ENCODE measurements around the gene GSE1. TPM values are rescaled to one million over a fixed set of nuclear protein-coding genes. Genes with fewer than 3 reads are reported as not detected.

Gene GSE1
- total RNA-seq, 1 experiment from 2014 or later: 124 TPM

DNA sequence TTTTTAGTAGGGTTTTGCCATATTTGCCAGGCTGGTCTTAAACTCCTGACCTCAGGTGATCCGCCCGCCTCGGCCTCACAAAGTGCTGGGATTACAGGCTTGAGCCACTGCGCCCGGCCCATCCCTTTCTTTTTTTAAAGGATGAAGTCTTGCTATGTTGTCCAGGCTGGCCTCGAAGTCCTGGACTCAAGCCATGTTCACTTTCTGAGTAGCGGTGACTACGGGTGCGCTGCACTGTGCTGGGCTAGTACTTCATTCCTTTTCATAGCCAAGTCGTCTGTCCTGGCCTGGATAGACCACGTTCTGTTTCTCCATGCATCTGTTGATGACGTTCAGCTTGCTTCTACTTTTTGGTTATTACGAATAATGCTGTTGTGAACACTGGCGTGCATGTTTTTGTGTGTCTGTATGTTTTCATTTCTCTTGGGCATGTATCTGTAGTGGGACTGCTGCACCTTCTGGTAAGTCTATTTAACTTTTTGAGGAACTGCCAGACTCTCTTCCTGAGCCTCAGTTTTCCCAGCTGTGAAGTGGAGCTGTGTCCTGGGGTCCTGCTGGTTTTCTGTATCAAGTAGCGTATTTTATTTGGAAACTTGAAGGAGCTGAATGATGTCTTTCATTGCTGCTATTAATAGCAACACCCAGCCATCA is 40.0 kb upstream of the GSE1 start:
- H3K9me3 Mint-ChIP-seq: peaks cover 7% of the 10 kb centered on the region; the same call in 1 of the 2 replicates
- ChIA-PET CTCF (interaction anchor here (0.6 to 2.2 kb wide), 10 partner anchors 9 to 157 kb away, joined by 3 to 15 read pairs (median 4); no protein-coding TSS in a partner anchor), POLR2A (no interaction called here)
- TF ChIP-seq, protein P1, sequence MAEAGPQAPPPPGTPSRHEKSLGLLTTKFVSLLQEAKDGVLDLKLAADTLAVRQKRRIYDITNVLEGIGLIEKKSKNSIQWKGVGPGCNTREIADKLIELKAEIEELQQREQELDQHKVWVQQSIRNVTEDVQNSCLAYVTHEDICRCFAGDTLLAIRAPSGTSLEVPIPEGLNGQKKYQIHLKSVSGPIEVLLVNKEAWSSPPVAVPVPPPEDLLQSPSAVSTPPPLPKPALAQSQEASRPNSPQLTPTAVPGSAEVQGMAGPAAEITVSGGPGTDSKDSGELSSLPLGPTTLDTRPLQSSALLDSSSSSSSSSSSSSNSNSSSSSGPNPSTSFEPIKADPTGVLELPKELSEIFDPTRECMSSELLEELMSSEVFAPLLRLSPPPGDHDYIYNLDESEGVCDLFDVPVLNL (CRISPR knock-in tag; IDR thresholded peaks at IDR 0.05; ENCODE audit: borderline replicate concordance, low read depth): no peak
- TF ChIP-seq, protein P2, sequence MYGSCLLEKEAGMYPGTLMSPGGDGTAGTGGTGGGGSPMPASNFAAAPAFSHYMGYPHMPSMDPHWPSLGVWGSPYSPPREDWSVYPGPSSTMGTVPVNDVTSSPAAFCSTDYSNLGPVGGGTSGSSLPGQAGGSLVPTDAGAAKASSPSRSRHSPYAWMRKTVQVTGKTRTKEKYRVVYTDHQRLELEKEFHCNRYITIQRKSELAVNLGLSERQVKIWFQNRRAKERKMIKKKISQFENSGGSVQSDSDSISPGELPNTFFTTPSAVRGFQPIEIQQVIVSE (CRISPR knock-in tag; IDR thresholded peaks at IDR 0.05; ENCODE audit: borderline replicate concordance): no peak
- TF ChIP-seq, protein P3, sequence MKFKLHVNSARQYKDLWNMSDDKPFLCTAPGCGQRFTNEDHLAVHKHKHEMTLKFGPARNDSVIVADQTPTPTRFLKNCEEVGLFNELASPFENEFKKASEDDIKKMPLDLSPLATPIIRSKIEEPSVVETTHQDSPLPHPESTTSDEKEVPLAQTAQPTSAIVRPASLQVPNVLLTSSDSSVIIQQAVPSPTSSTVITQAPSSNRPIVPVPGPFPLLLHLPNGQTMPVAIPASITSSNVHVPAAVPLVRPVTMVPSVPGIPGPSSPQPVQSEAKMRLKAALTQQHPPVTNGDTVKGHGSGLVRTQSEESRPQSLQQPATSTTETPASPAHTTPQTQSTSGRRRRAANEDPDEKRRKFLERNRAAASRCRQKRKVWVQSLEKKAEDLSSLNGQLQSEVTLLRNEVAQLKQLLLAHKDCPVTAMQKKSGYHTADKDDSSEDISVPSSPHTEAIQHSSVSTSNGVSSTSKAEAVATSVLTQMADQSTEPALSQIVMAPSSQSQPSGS (CRISPR knock-in tag; IDR thresholded peaks at IDR 0.05; ENCODE audit: borderline replicate concordance, low read depth): no peak
- no peak for TF ChIP-seq ZNF232 (CRISPR knock-in tag; IDR thresholded peaks at IDR 0.05)
- TF ChIP-seq SOX15 (CRISPR knock-in tag; IDR thresholded peaks at IDR 0.05): no peak
- TF ChIP-seq, protein P4, sequence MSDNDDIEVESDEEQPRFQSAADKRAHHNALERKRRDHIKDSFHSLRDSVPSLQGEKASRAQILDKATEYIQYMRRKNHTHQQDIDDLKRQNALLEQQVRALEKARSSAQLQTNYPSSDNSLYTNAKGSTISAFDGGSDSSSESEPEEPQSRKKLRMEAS (CRISPR knock-in tag; IDR thresholded peaks at IDR 0.05): no peak
- no peak for TF ChIP-seq ZBTB21 (CRISPR knock-in tag; IDR thresholded peaks at IDR 0.05; ENCODE audit: borderline replicate concordance)
- TF ChIP-seq, protein P5, sequence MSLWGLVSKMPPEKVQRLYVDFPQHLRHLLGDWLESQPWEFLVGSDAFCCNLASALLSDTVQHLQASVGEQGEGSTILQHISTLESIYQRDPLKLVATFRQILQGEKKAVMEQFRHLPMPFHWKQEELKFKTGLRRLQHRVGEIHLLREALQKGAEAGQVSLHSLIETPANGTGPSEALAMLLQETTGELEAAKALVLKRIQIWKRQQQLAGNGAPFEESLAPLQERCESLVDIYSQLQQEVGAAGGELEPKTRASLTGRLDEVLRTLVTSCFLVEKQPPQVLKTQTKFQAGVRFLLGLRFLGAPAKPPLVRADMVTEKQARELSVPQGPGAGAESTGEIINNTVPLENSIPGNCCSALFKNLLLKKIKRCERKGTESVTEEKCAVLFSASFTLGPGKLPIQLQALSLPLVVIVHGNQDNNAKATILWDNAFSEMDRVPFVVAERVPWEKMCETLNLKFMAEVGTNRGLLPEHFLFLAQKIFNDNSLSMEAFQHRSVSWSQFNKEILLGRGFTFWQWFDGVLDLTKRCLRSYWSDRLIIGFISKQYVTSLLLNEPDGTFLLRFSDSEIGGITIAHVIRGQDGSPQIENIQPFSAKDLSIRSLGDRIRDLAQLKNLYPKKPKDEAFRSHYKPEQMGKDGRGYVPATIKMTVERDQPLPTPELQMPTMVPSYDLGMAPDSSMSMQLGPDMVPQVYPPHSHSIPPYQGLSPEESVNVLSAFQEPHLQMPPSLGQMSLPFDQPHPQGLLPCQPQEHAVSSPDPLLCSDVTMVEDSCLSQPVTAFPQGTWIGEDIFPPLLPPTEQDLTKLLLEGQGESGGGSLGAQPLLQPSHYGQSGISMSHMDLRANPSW (CRISPR knock-in tag; conservative IDR thresholded peaks at IDR 0.05; ENCODE audit: low read depth): no peak
- no peak for TF ChIP-seq PRRX2 (CRISPR knock-in tag; IDR thresholded peaks at IDR 0.05)
- no peak for TF ChIP-seq HMGA2 (CRISPR knock-in tag; IDR thresholded peaks at IDR 0.05)
- TF ChIP-seq, protein P6, sequence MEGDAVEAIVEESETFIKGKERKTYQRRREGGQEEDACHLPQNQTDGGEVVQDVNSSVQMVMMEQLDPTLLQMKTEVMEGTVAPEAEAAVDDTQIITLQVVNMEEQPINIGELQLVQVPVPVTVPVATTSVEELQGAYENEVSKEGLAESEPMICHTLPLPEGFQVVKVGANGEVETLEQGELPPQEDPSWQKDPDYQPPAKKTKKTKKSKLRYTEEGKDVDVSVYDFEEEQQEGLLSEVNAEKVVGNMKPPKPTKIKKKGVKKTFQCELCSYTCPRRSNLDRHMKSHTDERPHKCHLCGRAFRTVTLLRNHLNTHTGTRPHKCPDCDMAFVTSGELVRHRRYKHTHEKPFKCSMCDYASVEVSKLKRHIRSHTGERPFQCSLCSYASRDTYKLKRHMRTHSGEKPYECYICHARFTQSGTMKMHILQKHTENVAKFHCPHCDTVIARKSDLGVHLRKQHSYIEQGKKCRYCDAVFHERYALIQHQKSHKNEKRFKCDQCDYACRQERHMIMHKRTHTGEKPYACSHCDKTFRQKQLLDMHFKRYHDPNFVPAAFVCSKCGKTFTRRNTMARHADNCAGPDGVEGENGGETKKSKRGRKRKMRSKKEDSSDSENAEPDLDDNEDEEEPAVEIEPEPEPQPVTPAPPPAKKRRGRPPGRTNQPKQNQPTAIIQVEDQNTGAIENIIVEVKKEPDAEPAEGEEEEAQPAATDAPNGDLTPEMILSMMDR (IDR thresholded peaks at IDR 0.05): no peak
- TF ChIP-seq, protein P7, sequence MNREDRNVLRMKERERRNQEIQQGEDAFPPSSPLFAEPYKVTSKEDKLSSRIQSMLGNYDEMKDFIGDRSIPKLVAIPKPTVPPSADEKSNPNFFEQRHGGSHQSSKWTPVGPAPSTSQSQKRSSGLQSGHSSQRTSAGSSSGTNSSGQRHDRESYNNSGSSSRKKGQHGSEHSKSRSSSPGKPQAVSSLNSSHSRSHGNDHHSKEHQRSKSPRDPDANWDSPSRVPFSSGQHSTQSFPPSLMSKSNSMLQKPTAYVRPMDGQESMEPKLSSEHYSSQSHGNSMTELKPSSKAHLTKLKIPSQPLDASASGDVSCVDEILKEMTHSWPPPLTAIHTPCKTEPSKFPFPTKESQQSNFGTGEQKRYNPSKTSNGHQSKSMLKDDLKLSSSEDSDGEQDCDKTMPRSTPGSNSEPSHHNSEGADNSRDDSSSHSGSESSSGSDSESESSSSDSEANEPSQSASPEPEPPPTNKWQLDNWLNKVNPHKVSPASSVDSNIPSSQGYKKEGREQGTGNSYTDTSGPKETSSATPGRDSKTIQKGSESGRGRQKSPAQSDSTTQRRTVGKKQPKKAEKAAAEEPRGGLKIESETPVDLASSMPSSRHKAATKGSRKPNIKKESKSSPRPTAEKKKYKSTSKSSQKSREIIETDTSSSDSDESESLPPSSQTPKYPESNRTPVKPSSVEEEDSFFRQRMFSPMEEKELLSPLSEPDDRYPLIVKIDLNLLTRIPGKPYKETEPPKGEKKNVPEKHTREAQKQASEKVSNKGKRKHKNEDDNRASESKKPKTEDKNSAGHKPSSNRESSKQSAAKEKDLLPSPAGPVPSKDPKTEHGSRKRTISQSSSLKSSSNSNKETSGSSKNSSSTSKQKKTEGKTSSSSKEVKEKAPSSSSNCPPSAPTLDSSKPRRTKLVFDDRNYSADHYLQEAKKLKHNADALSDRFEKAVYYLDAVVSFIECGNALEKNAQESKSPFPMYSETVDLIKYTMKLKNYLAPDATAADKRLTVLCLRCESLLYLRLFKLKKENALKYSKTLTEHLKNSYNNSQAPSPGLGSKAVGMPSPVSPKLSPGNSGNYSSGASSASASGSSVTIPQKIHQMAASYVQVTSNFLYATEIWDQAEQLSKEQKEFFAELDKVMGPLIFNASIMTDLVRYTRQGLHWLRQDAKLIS (CRISPR knock-in tag; IDR thresholded peaks at IDR 0.05; ENCODE audit: borderline replicate concordance): no peak
- H3K27ac Mint-ChIP-seq: no peak overlapping the region
- H3K4me1 Mint-ChIP-seq: peaks cover 87% of the 10 kb centered on the region
- peaks cover 7% of the 10 kb centered on the region for H3K36me3 Mint-ChIP-seq
- ATAC-seq: no peak
- H3K27me3 Mint-ChIP-seq (ENCODE audit: low read depth): no peaks in the 10 kb centered on the region
- no peak for DNase-seq (ENCODE audit: low spot score)
- no peak overlapping the region for H3K4me3 Mint-ChIP-seq
